Astrocyte (in vitro differentiated cells and primary cell): Measurements from ENCODE around the gene IDH1. TPM values are rescaled to one million over a fixed set of nuclear protein-coding genes. Genes with fewer than 3 reads are reported as not detected.

ENCODE experiments used
- DNase-seq: peaks from one replicate; pipeline ENCODE4 v3.0.0-alpha.2; 2010; ENCODE audit warnings: low read depth
- FAIRE-seq: peaks from 2 replicates; lab custom pipeline; 2011; peaks lifted over from hg19 to GRCh38; lab: Jason Lieb, UNC
- H2AFZ ChIP-seq: 2 replicates; pipeline ENCODE4 v1.6.0; 2012; ENCODE audit warnings: low read depth, low read length, inconsistent platforms
- H3K27ac ChIP-seq: 2 replicates; pipeline ENCODE4 v1.5.1; 2011; ENCODE audit warnings: low read depth, low read length, inconsistent platforms
- H3K27me3 ChIP-seq: 2 replicates; pipeline ENCODE4 v1.6.0; 2011; ENCODE audit warnings: low read length, inconsistent platforms; ENCODE audit not compliant: insufficient read depth
- H3K36me3 ChIP-seq: 2 replicates; pipeline ENCODE4 v1.5.1; 2011; ENCODE audit warnings: low read length, inconsistent platforms; ENCODE audit not compliant: insufficient read depth
- H3K4me1 ChIP-seq: 2 replicates; pipeline ENCODE4 v1.5.1; 2011; ENCODE audit warnings: low read length, inconsistent platforms; ENCODE audit not compliant: insufficient read depth
- H3K4me2 ChIP-seq: 2 replicates; pipeline ENCODE4 v1.6.0; 2012; ENCODE audit warnings: low read length, inconsistent platforms
- H3K4me3 ChIP-seq: 2 replicates; pipeline ENCODE4 v1.5.1; 2011; ENCODE audit warnings: low read depth, mild to moderate bottlenecking, low read length, inconsistent platforms; ENCODE audit not compliant: insufficient read depth
- H3K79me2 ChIP-seq: 2 replicates; pipeline ENCODE4 v1.6.0; 2012; ENCODE audit warnings: mild to moderate bottlenecking, low read length, inconsistent platforms; ENCODE audit not compliant: insufficient read depth
- H3K9ac ChIP-seq: 2 replicates; pipeline ENCODE4 v1.6.0; 2012; ENCODE audit warnings: mild to moderate bottlenecking, low read length, inconsistent platforms
- H3K9me3 ChIP-seq: 2 replicates; pipeline ENCODE4 v1.5.1; 2012; ENCODE audit warnings: low read depth, mild to moderate bottlenecking, low read length, inconsistent platforms; ENCODE audit not compliant: insufficient read depth
- H4K20me1 ChIP-seq: 2 replicates; pipeline ENCODE4 v1.6.0; 2012; ENCODE audit warnings: low read length, inconsistent platforms; ENCODE audit not compliant: insufficient read depth
- H3K27ac Mint-ChIP-seq: one replicate; pipeline ENCODE4 v1.8.0; 2021; ENCODE audit warnings: mild to moderate bottlenecking, mixed read lengths; ENCODE audit not compliant: unreplicated experiment
- H3K27me3 Mint-ChIP-seq: one replicate; pipeline ENCODE4 v1.8.0; 2021; ENCODE audit warnings: low read depth, mixed read lengths; ENCODE audit not compliant: unreplicated experiment
- H3K36me3 Mint-ChIP-seq: one replicate; pipeline ENCODE4 v1.8.0; 2021; ENCODE audit warnings: low read depth, mixed read lengths; ENCODE audit not compliant: unreplicated experiment
- H3K4me1 Mint-ChIP-seq: one replicate; pipeline ENCODE4 v1.8.0; 2021; ENCODE audit warnings: low read depth, mixed read lengths; ENCODE audit not compliant: unreplicated experiment
- H3K4me3 Mint-ChIP-seq: one replicate; pipeline ENCODE4 v1.8.0; 2021; ENCODE audit warnings: mild to moderate bottlenecking, moderate library complexity, mixed read lengths; ENCODE audit not compliant: unreplicated experiment
- H3K9me3 Mint-ChIP-seq: one replicate; pipeline ENCODE4 v1.8.0; 2021; ENCODE audit warnings: mild to moderate bottlenecking, mixed read lengths; ENCODE audit not compliant: unreplicated experiment
- CTCF ChIP-seq: IDR thresholded peaks from 2 replicates; pipeline ENCODE4 v1.5.1; 2011; ENCODE audit warnings: low read depth, mild to moderate bottlenecking, inconsistent platforms, low read length, moderate library complexity; ENCODE audit not compliant: insufficient read depth
- EZH2 ChIP-seq: IDR thresholded peaks from 2 replicates; pipeline ENCODE4 v1.6.1; 2012; ENCODE audit warnings: mild to moderate bottlenecking, low read length, inconsistent platforms; ENCODE audit not compliant: insufficient read depth
- total RNA-seq: library from RNA; stranded (reverse); gene quantifications from 2 replicates; pipeline ENCODE4 v1.2.1, GENCODE V29; 2021

IDH1 gene
- total RNA-seq, 1 donor from 2014 or later = 181 TPM

- Mint-ChIP-seq H3K27me3 (no peaks in the 10 kb centered on the region), H3K4me1 (peaks cover 35% of the 10 kb centered on the region), H3K9me3 (no peaks in the 10 kb centered on the region), H3K27ac (peak overlapping the region; percentile 80), H3K4me3 (peak overlapping the region; percentile 92), H3K36me3 (peaks cover 15% of the 10 kb centered on the region)
- Histone ChIP-seq H3K9ac (peak overlapping the region; percentile 80), H4K20me1 (no peaks in the 10 kb centered on the region), H3K4me2 (peak overlapping the region; percentile 90), H3K9me3 (no peaks in the 10 kb centered on the region), H3K36me3 (peaks cover 19% of the 10 kb centered on the region), H3K79me2 (peaks cover 8% of the 10 kb centered on the region), H3K4me1 (peaks cover 10% of the 10 kb centered on the region), H3K4me3 (peak overlapping the region; percentile 84), H2AFZ (peak overlapping the region; percentile 92), H3K27me3 (no peaks in the 10 kb centered on the region), H3K27ac (peak overlapping the region; percentile 66)
- no peak for FAIRE-seq
- DNase-seq = no peak
- TF ChIP-seq EZH2 = no peak
- TF ChIP-seq CTCF = peak; percentile 3
Measured at GRCh38 chr2:208255557-208256106, 761 bp upstream of the IDH1 start.

- Mint-ChIP-seq H3K4me1 (peaks cover 40% of the 10 kb centered on the region), H3K27me3 (no peaks in the 10 kb centered on the region), H3K27ac (peak overlapping the region; percentile 8), H3K9me3 (no peaks in the 10 kb centered on the region), H3K36me3 (peaks cover 18% of the 10 kb centered on the region), H3K4me3 (peak overlapping the region; percentile 92)
- Histone ChIP-seq H3K27me3 (no peaks in the 10 kb centered on the region), H3K4me3 (peak overlapping the region; percentile 84), H4K20me1 (no peaks in the 10 kb centered on the region), H3K27ac (peak overlapping the region; percentile 7), H3K4me2 (peak overlapping the region; percentile 90), H2AFZ (peak overlapping the region; percentile 92), H3K9ac (peak overlapping the region; percentile 81), H3K36me3 (peaks cover 28% of the 10 kb centered on the region), H3K79me2 (peaks cover 8% of the 10 kb centered on the region), H3K4me1 (peaks cover 10% of the 10 kb centered on the region), H3K9me3 (no peaks in the 10 kb centered on the region)
- DNase-seq (peak; percentile 46), FAIRE-seq (no peak)
- TF ChIP-seq CTCF (peak; percentile 56), EZH2 (no peak)
Measured at GRCh38 chr2:208254118-208254870, 577 bp downstream of the IDH1 start.
